Measurements from ENCODE around the gene TRAPPC12.
"Not testable (repeated sequence)": the region's sequence is repeated elsewhere in the genome, so short reads cannot be mapped to it uniquely, and the experiment has no call there.

TRAPPC12 gene

GRCh38 chr2:3483227-3483985, 103.9 kb downstream of the TRAPPC12 start:
- DNase-seq (ENCODE audit: low read depth in 4 of 4, low spot score in 1 of 4), result no peak

GRCh38 chr2:3483986-3484960, 104.8 kb downstream of the TRAPPC12 start:
- DNase-seq (ENCODE audit: low read depth in 4 of 4, low spot score in 1 of 4), result no peak

DNA sequence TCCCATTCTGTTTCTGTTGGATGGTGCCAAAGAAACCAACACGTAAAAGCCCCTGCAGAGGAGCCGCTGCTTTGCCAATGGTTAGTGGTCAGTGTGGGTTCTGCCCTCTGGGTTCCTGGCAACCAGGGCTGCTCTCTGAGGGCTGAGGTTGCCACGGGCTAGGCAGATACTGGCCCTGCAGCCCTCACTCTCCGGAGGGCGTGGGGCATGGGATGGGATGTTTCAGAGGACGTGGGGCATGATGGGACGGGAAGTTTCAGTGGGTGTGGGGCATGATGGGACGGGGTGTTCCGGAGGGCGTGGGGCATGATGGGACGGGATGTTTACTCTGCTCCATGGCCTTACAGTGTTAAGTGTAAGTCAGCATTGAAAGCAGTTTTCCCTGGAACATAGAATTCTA, 105.7 kb downstream of the TRAPPC12 start:
- no peak for DNase-seq (ENCODE audit: low read depth in 4 of 4, low spot score in 1 of 4)

- DNase-seq (ENCODE audit: low read depth in 4 of 4, low spot score in 1 of 4), result no peak
Measured at GRCh38 chr2:3486047-3487027, 106.8 kb downstream of the TRAPPC12 start.

DNA sequence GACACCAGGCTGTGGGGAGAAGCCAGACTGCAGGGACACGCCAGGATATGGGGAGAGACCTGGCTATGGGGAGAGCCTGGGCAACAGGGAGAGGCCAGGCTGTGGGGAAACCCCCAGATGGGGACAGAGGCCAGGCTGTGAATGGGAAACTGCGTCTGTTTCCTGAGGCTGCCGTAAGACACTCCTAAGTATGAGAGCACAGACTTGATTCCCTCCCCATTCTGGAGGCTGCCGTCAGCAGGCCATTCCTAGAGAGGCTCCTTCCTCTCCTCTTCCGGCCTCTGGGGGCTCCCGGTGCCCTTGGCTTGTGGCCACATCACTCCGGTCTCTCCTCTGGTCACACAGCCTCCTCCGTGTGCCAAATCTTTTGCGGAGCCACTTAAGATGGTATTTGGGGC, 107.5 kb downstream of the TRAPPC12 start:
- DNase-seq (ENCODE audit: low read depth in 4 of 4, low spot score in 1 of 4), result no peak

GRCh38 chr2:3487432-3487831, 107.9 kb downstream of the TRAPPC12 start:
- DNase-seq (ENCODE audit: low read depth in 4 of 4, low spot score in 1 of 4), result no peak

DNA sequence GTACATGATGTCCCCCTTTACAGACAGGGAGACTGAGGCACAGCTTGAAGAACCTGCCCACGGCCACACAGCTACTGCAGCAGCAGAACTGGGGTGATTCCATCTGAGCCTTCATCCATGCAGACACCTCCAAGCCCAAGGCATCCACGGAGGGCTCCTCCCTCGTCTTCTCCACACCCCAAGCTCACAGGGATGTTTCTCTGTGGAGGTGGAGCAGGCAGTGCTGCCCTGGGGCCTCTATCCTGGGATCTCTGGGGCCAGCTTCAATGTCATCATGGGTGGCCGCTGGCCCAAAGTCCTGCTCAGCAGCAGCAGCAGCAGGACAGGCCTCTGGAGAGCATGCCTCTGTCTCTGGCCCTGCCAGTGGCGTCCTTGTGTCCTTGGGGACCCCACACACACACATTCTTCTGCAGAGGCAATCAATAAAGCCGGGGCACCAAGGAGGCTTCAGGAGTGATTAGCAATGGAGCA, 108.6 kb downstream of the TRAPPC12 start:
- no peak for DNase-seq (ENCODE audit: low read depth in 4 of 4, low spot score in 1 of 4)

DNA sequence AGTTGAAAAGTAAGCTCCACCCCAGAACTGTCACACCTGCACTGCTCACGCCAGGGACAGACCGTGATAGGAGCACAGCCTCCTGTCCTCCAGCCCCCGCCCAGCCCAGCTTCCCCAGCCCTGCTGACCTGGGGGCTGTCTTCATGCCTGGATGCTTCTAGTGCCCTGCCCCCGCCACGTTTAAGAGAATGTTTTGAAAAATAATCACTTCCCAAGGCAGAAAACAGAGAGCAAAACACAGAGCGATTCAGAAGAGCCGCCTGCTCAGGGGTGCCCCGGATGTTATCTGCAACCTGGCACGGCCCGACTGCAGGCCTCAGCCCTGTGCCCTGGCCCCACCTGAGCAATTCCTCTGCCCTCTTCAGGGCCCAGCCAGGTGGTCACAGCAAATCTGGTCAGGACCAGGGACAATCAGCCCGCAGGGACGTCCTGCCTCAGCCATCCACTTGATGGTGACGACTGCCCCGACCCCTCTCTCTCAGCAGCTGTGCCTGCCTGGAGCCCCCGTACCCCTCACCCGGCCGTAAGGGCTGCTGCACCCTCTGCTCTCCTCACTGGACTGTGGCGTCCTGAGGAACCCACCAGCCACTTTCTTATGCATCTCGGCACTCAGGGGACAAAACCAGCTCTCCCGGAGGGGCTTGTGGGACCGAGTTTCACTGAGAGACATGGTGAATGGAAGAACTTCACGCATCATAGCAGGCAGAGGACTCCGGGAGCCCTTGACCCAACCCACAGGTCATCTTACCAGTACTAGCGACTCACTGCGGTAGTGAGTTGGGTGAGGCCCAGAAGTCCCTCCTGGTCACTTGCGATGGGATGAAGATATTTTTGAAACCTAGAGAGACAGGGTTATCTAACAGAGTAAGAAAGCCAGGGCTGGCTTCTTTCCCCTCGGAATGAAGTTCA, 109.6 kb downstream of the TRAPPC12 start:
- DNase-seq (ENCODE audit: low read depth in 4 of 4, low spot score in 1 of 4), result no peak

DNA sequence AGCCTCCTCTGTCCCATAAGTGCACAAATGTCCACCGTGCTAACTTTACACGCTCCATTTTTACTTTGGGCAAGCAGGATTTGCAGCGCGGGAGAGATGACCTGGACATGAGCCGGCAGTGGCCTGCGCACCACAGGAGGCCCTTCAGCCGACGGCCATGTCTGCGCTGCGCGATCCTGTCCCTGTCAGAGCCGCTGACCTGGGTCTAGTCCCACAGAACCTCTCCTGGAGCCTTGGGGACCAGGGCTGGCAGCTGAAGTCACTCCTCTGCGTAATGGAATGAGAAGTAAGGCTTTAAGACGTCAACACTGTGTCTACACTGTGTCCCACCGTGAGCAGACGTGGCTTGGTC, 110.2 kb downstream of the TRAPPC12 start:
- no peak for DNase-seq (ENCODE audit: low read depth in 4 of 4, low spot score in 1 of 4)

- no peak for DNase-seq (ENCODE audit: low read depth in 4 of 4, low spot score in 1 of 4)
Measured at GRCh38 chr2:3490191-3491170, 111.0 kb downstream of the TRAPPC12 start.

DNA sequence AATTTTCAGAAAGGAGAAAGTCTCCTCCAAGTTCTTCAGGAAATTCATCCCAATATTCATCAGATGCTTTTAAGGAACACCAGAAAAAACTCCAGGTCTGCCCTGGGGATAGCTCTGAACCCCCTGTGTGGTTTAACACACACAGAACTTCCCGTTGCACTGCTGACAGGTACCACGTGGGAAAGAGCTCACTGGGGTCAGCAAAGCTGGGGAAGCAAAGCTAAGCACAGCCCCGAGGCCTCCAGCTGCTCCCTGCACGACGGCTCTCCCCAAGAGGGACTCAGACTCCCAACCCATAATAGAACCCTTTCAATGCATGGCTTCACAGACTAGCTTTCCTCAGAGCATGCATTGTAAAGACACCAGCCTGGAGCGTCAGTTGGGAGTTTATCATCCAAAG, 111.8 kb downstream of the TRAPPC12 start:
- no peak for DNase-seq (ENCODE audit: low read depth in 4 of 4, low spot score in 1 of 4)

GRCh38 chr2:3491716-3492474, 112.4 kb downstream of the TRAPPC12 start:
- DNase-seq (ENCODE audit: low read depth in 4 of 4, low spot score in 1 of 4), result no peak

GRCh38 chr2:3492475-3492787, 112.9 kb downstream of the TRAPPC12 start:
- not testable (repeated sequence) for DNase-seq (ENCODE audit: low read depth in 4 of 4, low spot score in 1 of 4)

DNA sequence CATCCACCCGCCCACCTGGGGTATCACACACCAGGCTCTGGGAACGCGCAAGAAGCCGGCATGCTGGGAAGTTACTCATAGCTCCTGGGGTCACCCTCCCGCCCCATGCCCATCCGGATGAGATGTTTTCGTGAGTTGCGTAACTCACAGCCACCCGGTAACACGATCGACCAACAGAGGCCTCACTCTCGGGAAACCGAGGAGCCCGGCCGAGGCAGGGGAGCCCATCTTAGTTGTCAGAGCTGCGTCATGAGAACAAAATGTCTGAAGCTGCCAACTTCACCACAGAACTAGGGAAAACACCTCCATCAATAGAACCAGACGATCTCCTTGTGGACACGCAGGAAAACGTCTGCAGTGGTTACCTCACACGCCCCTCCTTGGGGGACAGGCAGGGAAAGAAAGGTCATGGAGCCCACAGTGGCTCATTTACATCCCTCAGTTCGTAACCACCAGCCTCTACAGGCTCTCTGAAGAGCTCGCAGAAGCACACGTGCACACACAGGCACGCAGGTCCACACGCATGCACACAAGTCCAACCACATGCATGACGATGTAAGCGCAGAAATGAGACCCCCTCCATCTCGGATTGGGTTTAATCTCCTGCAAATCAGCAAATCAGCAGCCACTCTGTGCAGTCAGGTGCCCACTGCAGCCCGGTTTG, 113.6 kb downstream of the TRAPPC12 start:
- no peak for DNase-seq (ENCODE audit: low read depth in 4 of 4, low spot score in 1 of 4)

DNA sequence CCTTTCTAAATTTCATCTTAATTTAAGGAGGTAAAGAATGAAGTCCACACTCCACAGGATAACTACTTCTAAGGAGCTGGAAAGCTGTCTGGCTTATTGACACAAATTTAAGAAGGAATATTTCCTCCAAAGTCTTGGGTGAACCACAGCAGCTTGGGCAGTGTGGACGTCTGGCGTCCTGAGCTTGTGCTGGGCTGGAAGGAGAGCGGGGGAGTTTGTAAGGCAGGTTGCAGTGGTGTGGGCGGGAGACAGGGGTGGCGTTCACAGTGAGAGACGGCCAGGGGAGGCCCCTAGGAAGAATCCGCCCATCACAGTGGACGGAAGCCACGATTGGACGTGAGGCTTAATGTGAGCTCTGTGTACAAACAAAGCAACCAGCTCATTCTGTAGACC, 114.1 kb downstream of the TRAPPC12 start:
- DNase-seq (ENCODE audit: low read depth in 4 of 4, low spot score in 1 of 4), result no peak

GRCh38 chr2:3494984-3495666, 115.6 kb downstream of the TRAPPC12 start:
- no peak for DNase-seq (ENCODE audit: low read depth in 4 of 4, low spot score in 1 of 4)

DNA sequence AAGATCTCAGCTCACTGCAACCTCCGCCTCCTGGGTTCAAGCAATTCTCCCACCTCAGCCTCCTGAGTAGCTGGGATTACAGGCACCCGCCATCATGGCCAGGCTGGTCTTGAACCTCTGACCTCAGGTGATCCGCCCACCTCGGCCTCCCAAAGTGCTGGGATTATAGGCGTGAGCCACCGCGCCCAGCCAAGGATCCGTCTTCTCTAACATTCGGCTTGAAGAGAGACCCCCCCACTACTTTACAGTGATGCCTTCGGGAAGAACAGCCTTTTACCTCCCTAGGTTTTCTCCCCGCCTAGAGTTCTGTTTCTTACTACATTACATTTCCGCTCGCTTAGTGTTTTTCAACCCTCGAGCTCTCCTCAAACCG, 117.2 kb downstream of the TRAPPC12 start:
- not testable (repeated sequence) for DNase-seq (ENCODE audit: low read depth in 4 of 4, low spot score in 1 of 4)
